Bladder microvascular endothelial cell (primary cell): Measurements from ENCODE around the gene NOD1. TPM values are rescaled to one million over a fixed set of nuclear protein-coding genes. Genes with fewer than 3 reads are reported as not detected.

Experiments
- total RNA-seq: library from RNA; depleted of rRNA; stranded (reverse); fragments of >200 nt; gene quantifications from 2 replicates; pipeline ENCODE4 v1.2.3, GENCODE V29; 2014

Gene NOD1
- 21.0 and 39.3 TPM in 2 replicates for total RNA-seq

GRCh38 chr7:30478349-30479201 is at the start of gene NOD1:
TSS of gene NOD1 (minus strand) at chr7:30478784. CDS start at chr7:30456921, 21,863 bp downstream.

GRCh38 chr7:30504301-30505173 is 26.0 kb upstream of the NOD1 start, which contains the start of gene GGCT:
TSS of gene GGCT (minus strand) at chr7:30504829. CDS start at chr7:30504709, 120 bp downstream.

Other genes with a start within 250 kb of the NOD1 start
- 6.5 and 6.6 TPM in 2 replicates for gene ZNRF2, start 194.2 kb downstream of the NOD1 start, total RNA-seq
- 28.5 and 30.6 TPM in 2 replicates for gene GGCT, start 26.0 kb upstream of the NOD1 start, total RNA-seq
- 78.0 and 142 TPM in 2 replicates for gene GARS1, start 116.1 kb upstream of the NOD1 start, total RNA-seq
- gene CRHR2, start 203.7 kb upstream of the NOD1 start, total RNA-seq = not detected in 2 replicates